Fibroblast of skin of left biceps (primary cell): Measurements from ENCODE around the gene DOCK11.

Experiments
- DNase-seq, 2 experiments: peaks; one replicate each; pipeline ENCODE4 v3.0.0-alpha.2; 2013; ENCODE audit warnings: low read depth in 2 of 2

Gene DOCK11

DNA sequence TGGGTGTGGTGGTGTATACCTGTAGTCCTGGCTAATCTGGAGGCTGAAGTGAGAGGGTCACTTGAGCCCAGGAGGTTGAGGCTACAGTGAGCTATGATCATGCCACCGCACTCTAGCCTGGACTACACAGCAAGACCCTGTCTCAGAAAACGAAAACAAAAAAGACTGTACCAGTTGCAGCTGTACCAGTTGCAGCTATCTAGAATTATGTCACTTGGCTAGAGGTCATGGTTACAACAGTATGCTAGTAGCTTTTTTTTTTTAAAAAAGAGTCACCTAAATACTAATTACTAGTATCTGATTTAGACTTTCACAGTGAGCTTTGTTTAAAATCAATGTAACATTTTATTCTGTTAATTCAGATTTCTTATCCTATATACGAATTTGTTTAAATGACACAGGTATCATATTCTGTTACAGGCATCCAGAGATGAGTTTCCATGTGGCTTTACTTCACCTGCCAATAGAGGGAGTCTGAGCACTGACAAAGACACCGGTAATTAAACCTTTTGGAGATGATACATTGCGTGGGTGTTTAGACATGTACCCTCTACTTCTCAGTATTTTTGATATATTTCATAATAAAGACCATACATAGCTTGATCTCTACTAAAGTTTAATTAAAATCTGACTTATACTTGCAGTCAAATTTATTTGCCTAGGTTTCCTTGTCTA lies 131.6 kb downstream of the DOCK11 start:
- DNase-seq = no peak

DNA sequence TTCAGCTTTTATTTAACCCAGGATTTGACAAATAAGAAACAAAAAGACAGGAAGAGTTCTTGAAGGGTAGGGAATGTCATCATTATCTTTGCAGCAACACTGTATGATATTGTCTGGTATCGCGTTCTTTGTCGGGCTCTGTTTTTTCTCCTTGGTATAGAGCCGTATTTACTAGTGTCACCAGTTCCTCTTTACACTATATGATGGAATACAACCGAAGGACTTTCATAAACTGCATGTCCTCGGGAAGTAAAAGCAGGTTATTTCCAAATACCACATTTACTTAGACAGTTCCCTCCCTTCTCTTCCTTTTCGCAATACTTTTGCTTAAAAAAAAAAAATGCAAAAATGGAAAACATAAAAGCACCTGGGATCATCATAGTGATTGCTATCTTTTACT lies 135.2 kb downstream of the DOCK11 start:
- no peak for DNase-seq

DNA sequence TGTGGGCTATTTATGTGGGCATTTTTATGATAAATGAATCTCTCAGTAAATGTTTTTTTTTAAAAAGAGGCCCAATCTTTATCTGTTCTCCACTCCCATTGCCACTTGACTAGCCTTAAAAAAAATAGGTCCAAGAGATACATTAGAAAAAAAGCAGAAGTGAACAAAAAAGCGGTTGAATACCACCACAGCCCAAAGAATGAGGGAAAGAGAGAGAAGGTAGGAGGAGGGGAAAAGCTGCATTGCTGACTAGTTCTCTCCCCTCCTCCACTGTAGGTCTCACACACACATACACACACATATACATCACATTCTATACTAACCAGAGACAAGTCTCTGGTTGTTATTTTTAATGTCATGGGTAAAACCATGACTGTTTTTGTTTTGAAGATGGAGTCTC lies 136.0 kb downstream of the DOCK11 start:
- DNase-seq = no peak

DNA sequence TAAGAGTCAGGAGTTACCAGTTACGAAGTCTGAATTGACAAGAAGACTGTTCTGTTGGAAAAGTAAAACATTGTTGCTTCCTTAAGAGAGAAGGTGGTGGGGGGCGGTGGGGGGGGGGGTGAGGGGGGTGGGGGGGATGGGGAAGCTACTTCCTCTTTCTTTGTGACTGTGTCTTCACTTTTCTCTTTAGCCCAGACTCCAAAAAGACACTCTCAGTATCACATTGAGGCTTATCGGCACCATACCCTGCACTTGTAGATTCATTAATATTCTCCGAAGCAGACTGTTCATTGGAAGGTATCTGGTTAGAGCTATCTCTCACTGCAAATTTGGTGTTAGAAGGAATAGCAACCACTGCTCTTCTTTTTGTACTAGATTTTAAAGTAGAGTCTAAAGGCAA lies 137.2 kb downstream of the DOCK11 start:
- no peak for DNase-seq

DNA sequence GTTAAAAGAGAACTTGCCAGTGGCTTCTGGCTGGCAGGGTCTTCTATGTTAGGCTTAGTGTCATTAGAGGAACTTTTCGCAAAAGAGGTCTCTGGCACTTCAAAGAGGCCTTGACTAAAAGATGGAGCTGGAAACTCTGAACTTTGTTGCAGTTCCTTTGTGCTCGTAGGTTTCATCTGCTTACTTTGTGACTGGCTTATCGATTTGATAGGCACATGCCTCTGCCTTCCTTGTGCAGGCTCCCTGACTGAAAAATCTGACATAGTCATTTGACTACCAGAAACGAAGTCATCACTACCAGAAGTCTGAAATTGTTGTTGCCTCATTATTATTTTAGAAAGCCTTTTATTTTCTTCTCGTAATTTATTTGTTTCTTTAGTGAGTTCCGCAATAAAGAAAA lies 137.9 kb downstream of the DOCK11 start:
- no peak for DNase-seq

DNA sequence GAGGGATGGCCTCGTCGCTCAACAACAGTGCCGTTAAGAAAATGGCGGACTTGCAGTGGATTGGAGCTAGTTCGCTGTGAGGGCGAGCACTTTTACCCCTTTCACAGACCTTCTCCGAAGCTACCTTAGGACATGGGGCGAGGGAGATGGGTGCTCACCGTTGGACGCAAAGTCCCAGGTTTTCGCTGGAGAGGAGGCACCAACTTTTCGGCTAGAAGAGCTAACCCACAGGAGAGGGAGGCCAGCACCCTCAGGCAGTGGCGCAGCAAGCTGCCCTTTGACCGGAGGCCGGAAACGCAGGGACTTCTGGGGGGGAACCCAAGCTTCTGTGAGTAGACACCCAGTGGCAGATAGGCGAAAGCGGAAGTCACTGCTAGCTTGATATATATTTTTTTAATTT lies 138.7 kb downstream of the DOCK11 start:
- DNase-seq = no peak

DNA sequence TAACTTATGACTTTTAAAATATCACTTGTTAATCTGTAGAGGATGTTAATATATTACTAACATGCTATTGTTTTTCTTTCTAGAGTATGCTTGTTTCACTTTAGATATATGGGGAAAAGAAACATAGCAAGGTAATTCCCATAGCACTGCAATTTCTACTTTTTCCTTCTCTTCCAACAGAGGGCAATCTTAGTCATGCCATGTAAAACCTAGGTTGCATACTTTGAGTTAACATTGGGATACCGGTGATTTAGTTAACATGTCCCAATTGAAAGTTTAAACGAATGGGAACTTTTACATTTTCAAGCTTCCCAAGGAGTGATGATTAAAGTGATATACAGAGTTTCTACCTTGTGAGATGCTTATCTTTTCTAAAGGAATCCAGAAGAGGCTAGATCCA lies 142.4 kb downstream of the DOCK11 start:
- no peak for DNase-seq

DNA sequence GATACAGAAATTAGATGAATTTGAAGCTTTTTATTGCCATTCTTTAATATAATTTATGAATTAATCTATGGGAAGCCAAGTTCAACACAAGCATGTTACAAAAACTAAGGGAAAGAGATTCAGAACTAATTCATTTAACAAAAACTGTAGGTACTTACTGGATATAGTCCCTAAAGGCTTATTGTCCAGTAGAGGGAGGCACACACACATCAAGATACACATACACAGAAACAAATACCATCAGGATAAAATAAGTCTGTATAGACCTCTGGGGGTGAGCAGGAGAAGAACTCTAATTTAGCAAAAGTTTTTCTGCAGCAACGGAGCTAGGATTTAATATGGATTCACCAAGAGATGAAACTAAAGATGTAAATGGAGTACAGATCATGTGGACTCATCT lies 148.8 kb downstream of the DOCK11 start:
- DNase-seq = peak in 1 of 2 experiments; percentile 17

DNA sequence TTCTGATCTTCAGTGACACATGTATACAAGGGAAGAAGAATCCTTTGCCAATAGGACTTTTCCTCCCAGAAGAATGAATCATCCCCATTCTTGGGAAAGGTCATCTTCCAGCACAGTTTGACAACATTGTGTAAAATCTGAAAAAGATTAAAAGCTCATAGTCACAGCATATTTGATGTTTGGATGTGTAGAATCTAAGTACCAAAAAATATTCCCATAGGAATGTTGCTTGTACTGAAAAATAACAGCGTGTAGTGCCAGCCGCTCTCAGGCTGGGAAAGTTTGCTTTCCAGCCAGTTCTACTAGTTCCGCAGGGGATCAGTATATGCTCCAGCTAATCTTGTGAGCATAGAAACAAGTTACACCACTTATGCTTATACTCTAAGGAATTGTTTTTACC lies 157.1 kb downstream of the DOCK11 start:
- DNase-seq = peak in 1 of 2 experiments; percentile 20

DNA sequence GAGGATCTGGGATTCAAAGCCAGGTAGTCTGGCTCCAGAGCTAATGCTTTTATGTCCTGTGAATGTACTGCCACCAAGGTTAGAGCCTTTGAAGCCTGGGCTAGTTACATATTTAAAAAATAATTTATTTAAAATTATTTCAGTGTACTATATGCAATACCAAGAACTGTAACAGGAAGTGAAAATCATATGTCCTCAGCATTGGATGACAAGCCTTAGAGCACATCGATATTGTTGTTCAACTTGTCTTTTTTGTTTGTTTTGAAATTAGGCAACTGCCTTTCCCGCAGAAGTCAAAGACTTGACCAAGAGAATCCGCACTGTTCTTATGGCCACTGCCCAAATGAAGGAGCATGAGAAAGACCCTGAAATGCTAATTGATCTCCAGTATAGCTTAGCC lies 158.7 kb downstream of the DOCK11 start:
- no peak for DNase-seq

DNA sequence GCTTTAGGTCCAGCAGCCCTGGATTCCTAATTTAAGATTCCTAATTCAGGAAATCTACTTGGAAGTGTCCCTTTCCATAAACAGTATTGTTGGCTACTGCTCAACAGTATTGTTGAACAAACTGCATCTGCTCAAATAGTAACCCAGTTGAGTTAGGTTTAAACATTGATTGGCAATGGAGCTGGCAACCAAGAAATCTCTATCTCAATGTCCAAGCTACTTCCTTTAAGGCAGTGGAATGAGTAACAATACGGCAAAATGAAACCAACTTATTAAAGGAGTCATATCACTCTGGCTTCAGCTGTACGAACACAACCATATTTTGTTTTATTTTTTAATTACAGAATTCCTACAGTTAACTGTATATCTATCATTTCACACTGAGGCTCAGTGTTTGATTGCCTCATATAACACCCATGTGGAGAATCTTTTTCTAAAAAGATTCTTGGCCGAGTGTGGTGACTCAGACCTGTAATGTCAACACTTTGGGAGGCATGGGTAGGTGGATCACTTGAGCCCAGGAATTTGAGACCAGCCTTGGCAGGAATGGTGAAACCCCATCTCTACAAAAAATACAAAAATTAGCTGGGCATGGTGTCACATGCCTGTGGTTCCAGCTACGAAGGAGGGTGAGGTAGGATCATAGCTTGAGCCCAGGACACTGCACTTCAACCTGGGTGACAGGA lies 160.1 kb downstream of the DOCK11 start:
- no peak for DNase-seq

DNA sequence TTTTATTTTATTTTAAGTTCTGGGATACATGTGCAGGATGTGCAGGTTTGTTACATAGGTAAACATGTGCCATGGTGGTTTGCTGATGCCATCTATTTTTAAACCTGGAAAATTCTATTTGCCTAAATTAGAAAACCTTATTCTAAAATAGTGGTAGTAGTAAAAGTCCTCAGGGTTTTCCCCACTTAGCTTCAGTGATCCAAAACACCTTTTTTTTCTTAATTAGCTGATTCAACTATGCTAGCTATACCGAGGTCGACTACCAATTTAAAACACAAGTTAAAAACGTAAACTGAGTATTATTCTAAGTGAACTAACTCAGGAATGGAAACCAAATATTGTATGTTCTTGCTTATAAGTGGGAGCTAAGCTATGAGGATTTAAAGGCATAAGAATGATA lies 161.8 kb downstream of the DOCK11 start:
- no peak for DNase-seq

DNA sequence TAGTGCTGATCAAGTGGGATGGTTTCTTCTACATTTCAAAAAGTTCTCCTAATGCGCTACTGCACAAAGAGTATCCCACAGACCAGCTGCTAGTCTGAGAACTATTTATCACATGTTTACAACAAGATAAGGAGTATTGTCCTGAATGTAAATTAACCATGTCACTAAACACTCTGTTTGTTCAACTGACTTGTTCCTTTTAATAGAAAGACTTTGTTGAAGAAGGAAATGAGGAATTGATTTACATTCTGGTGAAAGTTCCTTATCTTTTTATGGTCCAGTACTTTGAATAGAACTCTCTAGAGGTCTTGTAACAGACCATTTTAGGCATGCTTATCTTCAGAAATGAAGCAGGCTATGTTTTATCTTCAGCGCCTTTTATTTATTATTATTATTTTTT lies 164.5 kb downstream of the DOCK11 start:
- no peak for DNase-seq

DNA sequence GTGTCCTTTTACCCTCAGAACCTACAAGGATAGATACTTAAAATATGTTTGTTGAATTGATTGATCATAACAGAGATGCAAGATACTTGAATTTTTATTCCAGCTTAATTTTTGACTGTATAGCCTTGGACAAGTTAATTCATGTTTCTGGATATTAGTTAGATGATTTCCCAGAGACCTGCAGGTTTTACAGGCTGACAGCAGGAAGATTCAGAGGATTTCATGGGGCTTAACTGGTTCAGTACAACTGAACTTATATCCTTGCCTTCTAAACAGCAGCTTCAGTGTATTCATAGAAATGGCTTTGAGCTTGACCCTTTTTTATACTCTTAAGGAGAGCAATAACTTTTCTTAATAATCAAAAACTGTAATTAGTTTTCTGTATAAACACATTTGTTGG lies 169.6 kb downstream of the DOCK11 start:
- no peak for DNase-seq

DNA sequence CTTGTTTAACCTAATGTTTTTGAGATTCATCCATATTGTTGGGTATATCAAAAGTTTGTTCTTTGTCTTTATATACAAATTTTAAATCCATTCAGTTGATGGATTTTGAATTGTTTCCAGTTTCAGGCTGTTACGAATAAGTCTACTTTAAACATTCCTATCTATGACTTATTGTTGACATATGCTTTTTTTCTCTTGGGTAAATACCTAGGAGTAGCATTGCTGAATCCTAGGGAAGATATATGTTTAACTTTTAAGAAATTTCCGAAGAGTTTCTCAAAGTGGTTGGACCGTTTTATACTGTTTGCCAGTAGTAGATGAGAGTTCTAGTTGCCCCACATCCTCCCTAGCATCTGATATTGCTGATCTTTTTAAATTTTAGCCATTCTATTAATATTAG lies 170.9 kb downstream of the DOCK11 start:
- DNase-seq = no peak

DNA sequence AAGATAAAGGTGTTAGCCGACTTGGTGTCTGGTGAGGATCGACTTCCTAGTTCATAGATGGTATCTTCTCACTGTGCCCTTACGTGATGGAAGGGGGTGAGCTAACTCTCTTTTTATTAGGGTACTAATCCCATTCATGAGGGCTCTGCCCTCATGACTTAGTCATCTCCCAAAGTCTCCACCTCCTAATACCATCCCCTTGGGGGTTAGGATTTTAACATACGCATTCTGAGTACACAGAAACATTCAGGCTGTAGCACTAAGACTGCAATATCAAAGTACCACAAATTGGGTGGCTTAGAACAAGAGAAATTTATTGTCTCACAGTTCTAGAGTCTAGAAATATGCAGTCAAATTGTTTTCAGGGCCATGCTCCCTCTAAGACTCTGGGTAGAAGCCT lies 173.8 kb downstream of the DOCK11 start:
- no peak for DNase-seq

DNA sequence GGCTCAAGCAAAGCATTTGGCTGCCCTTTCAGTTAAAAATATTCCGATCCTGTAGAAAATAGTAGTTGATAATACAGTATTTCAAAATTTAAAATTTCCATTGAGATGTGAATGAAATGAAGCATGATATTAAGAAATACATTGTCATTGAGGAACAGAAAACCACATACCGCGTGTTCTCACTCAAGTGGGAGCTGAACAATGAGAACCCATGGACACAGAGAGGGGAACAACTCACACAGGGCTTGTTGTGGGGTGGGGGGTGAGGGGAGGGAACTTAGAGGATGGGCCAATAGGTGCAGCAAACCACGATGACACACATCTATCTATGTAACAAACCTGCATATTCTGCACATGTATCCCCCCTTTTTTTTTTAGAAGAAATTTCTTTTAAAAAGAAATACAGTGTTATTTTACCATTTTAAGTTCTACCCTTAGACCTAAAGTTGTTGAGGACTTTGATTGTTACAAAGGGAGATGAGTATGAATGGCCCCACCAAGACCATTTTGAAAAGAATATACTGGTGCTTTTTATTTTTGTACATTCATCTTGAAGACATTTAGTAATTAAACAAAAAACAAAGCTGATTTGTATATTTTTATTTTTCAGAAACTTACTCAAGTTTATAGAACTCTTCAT lies 179.8 kb downstream of the DOCK11 start:
- DNase-seq = no peak

DNA sequence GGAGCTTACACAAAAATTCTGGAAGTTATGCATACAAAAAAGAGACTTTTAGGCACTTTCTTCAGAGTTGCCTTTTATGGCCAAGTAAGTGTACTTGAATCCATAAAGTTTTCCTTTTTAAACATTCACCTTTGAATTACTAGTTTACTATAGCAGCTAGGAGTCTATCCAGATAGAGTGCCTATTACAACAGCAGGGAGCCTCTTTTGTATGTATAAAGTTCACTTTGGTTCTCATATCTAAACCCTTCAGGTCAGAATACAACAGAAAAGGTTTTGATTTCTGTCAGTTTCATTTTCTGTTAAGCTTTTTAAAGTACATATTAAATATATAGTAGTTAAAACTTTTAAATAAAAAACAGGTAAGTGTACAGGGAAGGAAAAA lies 180.3 kb downstream of the DOCK11 start:
- DNase-seq = no peak

DNA sequence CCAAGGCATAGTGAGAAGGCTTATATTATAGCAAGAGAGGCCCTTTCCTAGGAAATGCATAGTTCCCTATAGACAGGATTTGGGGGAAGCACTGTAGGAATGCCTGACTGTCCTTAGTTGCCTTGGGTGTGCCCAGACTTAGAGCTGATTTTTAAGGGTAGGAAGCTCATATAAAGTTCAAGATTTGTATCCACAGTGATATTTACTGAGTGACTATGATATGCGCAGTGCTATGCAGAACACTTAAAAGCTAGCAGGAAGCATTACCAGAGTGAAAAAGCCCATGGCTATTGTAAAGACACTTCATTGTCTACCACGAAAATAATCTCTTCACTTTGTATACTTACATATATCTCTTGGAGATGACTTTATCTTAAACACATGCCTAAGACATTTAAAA lies 181.7 kb downstream of the DOCK11 start:
- DNase-seq = no peak

DNA sequence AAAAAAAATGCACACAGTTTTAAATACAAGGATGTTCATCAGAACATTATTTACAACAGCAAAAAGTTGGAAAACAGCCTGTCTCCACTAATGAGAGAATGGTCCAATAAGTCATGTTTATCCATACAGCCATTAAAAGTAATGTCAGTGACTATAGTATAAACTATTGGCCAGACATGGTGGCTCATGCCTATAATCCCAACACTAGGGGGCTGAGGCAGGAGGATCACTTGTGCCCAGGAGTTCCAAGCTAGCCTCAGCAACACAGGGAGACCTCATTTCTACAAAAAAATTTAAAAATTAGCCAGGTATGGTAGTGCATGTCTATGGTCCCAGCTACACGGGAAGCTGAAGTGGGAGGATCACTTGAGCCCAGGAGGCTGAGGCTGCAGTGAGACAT lies 183.7 kb downstream of the DOCK11 start:
- DNase-seq = no peak

DNA sequence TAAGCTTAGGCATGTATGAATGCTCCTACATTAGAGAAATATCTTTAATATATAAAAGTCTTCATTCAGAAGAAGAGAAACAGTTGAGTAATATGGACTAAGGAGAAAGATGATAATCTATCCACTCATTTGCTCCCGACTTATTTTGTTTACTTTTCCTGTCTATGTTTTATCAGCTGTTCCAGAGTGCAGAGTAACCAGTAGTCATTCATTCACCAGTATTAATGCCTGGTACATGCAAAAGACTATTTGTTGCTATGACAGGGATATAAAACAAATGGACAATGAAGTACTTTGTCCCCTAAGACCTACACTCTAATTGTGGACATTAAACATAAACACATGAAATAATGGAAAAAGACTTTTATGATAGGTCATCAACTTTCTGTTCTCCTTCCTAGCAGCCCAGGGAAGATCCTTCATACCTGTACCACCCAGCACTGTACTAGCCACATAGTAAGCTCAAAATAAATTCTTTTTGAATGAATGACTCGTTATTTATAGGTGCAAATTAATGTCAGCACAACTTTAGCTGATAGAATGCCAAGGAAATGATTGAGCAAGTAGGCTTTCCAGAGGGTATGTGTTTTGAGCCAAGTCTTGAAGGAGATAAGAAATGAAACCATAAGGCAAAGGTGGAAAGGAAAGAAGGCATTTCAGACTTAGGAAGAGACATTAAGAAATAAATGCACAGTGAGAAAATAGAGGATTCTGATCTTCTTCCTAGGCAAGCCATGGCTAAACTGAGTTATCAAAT lies 186.8 kb downstream of the DOCK11 start:
- DNase-seq = no peak

DNA sequence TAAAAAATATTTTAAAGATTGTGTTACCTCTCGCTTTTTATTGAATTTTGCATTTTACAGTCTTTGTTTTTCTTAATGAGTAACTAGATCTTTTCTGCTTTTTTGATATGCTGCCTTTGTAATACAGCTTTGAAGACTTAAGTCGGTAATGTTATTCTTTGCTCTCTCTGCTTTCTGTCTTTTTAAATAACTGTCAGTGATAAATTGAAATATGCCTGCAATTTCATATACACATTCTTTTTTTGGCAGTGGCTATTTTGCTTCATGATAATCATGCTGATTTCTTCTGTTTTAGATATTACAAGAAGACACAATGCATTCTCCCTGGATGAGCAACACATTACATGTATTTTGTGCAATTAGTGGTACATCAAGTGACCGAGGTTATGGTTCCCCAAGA lies 189.8 kb downstream of the DOCK11 start:
- no peak for DNase-seq

DNA sequence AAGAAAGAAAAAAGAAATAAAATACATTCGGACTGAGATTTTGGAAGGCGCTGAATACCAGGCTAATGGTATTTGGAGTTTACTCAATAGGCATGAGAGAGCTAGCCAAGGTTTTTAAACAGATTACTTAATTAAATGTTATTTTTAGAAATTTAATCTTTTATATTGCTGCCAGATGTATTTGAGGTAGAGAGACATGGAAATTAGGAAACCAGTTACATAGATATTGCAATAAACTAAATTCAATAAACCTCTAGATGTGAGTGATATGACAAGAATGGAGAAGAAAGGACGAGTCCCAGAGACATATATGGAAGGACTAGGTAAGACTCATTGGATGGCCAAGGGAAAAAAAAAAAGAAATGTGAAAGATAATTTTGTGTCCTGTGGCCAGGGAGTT lies 193.3 kb downstream of the DOCK11 start:
- DNase-seq = no peak
